GM18526 (cell line): ENCODE results near the gene ANK3.

ENCODE experiments used
- POLR2A ChIP-seq: IDR thresholded peaks from 3 replicates; pipeline ENCODE4 v1.6.1; 2011; ENCODE audit not compliant: insufficient read length; ENCODE audit errors: extremely low read depth

The ANK3 gene

DNA sequence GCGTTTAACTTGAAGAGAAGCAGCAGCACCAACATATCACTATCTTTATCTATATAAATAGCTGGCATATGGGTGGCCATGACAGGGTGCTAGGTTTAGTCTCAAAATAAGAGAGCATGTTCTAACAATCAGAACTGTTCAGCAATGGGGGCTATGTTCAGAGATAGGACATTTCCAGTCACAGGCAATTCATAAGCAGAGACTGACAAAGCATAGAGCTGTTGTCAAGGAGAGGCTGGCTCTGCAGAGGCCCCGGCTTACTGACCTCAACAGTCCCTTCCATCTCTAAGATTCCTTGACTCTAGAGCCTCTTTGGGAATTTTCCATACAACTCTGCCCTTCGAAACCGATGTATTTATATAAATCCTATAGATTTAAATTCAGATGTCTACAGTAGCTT lies 17.2 kb downstream of the ANK3 start:
- TF ChIP-seq POLR2A = no peak

DNA sequence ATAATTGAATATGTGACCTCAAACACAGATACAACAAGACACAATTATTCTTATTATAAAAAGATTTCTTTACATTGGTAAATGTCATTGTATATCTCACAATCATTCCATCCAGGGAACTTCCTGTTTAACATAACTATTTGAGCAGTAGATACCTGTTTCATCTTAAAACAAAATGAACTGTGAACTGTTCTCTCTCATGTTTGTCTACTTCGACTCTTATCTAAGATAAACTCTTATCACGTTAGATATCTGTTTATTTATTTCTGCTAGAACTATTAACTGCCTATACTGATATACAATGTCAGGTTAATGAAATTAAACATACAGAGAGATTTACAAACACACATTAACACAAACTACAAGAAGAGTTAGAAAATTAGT lies 20.1 kb downstream of the ANK3 start:
- no peak for TF ChIP-seq POLR2A

DNA sequence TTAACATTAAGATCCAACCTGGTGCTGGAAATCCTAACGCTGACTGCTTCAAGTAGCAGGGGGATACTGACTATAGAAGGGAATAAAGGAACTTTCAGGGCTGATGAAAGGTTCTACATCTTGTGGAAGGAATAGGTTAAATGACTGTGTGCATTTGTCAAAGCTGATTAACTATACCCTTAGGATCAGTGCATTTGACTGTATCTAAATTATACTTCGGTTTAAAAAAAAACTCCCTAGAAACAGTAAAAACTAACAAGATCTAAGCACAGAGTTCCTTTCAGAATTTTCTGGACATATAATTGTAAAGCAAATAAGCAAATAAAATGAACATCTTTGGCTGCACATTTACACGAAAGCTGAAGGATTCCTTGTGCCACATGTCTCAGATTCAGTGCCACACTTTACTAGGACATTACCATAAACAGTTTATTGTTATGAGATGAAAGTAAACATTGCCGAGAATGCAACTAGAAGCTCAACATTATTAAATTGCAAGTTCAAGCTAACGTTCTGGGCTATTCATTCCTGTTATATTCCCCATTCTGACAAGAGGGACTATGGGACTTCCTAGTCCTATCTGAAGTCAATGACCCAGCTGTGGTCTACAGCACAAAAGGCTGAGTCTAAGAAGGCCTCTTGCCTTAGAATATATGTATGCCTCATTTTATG lies 20.7 kb downstream of the ANK3 start:
- no peak for TF ChIP-seq POLR2A

DNA sequence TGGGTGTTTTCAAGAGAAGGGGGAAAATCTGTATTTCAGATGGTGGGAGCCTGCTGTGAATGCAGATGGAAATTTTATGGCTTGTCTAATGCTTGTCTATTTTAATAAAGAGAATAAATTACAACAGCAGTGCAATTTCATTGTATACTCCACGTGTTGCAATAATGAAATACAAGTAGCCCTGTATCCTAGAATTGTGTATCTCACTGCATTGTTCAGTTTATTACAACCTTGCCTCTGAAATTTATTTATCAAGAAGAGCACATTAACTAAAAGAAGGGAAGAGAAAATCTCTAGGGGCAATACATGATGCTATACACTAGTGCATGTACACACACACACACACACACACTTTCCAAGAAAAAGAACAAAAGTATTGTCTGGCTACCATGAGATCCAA lies 21.8 kb downstream of the ANK3 start:
- no peak for TF ChIP-seq POLR2A

DNA sequence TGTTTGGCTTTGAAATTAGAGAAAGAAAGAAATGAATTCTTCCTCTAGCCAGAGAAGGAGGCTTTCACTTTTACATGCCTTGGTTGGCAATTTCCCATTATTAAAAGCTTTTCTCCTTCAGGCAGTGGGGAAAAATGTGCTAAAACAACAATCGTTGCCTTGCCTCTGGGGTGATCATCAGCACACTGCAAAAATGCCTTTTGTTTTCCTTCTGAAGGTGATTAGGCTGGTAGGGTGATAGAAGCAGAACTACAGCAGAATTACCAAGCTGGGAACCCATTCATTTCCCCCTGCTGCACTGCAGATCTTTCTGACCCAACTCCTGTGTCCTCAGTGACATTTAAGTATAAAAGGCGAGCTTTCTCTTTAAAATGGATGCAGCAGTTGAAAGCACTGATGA lies 22.2 kb downstream of the ANK3 start:
- no peak for TF ChIP-seq POLR2A

DNA sequence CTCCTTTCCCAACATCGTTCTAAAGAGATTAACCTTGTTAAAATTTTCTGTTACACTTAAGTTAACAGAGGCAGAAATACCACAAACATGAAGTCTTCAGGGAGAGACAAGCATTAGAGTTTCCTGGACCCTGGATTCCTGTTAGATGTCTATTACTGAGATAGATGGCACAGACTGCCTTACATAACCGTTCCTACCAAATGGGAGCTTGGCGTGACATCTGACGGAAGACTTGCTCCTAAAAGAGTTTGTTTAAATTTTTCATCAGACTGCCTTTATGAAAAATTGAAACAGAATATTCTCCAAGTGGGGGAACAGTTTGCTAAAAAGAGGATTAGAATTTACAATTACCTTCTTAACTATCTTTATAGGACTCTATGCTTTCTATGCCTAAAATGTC lies 22.7 kb downstream of the ANK3 start:
- TF ChIP-seq POLR2A = no peak

DNA sequence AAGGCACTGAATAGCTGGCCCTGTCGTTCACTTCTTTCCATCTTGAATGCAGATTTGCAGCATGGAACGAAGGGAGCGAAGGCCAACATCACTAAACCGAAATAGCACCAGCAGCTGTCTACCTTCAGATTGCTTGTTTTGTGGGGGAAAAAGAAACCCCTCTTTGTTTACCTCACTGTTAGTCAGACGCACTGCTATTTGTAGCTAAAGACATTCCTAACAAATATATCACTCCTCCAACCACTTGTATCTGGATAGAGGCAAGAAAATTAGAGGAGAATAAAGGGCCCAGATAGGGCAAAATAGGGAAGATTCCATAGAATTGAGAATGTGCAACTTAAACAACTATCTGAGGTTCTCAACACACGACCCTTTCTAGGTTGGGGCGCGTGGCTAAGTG lies 26.5 kb downstream of the ANK3 start:
- no peak for TF ChIP-seq POLR2A

DNA sequence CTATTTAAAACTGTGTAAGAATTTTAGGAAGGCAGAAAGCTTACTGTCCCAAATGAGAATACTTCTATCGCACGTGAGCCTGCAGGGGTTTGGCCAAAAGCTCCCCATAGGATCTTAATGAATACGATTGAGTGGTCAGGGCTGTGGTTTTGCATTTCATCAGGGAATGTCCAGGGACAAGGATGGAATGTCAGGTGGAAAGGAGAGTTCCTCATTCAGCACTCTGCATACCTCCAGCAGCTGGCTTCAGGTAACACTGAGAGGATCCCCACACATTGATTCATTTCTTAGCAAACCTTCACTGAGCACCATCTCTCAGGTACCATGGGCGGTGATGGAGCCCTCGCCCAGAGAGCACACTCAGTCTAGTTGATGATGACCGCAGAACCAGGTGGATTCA lies 27.2 kb downstream of the ANK3 start:
- TF ChIP-seq POLR2A = no peak

DNA sequence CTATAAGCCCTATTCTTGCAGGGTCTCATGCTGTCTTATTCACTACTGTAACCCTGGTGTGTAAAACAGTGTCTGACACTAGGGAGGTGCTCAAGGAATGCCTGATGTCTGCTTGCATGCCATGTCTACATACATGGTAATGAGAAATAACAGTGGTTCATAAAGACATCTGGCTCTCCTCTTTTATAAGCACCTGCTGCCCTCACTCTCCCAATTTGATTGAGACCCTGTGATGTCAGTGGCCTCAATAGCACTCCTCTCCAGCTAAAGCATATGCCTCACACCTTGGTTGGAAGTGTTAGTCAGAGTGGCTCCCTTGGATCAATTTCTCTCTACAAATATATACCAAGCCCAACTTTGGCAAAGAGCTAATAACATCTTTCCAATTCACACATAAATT lies 30.6 kb downstream of the ANK3 start:
- no peak for TF ChIP-seq POLR2A

DNA sequence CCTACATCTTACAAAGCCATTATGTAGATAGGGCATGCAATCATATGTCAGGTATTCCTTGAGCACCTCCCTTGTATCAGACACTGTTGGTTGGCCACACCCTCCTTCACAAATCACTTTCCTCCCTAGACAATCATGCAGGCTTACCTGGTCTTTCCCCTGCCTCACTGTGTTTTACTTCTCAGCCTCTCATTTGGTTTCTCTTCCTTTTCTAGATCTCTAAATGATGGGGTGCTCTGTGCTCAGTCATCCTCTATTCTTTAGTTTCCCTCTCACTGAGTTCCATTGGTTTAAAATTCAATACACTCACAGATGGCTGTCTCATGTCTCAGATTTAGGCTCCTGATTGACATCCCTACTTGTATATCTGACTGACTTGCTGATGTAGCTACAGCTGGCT lies 31.4 kb downstream of the ANK3 start:
- TF ChIP-seq POLR2A = no peak

DNA sequence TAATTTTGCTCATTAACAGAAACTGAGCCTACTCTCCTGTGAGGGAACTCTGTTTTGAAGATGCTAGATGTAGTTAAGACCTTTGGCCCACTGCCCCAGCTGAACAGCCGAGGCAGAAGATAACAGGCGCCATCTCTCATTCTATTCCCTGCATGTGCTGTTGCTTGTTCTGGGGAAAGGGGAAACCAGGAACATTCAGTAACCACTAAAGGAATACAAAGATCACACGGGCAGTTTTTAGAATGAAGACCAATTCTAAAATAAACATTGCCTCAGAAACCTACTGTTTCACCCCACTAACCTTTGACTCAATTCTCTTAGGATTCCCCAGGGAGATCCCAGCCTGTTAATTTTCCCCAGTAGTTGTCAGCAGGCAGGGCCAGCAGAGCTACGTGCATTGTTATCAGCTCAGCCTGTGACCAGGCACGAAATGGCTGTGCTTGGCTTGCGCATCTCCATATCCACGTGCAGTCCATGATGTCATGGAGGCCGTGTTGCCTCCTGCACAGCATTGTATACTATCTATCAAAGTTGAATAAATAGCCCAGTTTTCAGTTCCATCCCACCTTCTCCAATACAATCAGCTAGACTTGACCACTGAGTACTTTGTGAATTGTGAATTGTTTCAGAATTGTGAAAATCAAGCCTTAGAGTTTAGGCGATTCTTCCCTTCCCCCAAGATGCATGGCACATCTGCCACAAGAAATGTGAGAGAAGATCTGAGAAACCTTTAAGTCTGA lies 36.0 kb downstream of the ANK3 start:
- no peak for TF ChIP-seq POLR2A

DNA sequence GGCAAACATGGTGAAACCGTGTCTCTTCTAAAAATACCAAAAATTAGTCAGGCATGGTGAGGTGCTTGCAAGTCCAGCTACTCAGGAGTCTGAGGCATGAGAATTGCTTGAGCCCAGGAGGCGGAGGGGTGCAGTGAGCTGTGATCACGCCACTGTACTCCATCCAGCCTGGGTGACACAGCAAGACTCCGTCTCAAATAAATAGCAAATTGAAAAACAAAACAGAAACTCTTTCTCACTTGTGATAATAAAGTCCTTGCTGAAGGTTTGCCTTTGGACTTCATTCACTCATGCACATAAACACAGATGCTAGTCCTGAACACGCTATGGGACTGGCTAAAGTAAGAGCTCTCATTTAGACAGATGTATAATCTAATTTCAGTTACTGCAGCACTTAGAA lies 37.6 kb downstream of the ANK3 start:
- no peak for TF ChIP-seq POLR2A

DNA sequence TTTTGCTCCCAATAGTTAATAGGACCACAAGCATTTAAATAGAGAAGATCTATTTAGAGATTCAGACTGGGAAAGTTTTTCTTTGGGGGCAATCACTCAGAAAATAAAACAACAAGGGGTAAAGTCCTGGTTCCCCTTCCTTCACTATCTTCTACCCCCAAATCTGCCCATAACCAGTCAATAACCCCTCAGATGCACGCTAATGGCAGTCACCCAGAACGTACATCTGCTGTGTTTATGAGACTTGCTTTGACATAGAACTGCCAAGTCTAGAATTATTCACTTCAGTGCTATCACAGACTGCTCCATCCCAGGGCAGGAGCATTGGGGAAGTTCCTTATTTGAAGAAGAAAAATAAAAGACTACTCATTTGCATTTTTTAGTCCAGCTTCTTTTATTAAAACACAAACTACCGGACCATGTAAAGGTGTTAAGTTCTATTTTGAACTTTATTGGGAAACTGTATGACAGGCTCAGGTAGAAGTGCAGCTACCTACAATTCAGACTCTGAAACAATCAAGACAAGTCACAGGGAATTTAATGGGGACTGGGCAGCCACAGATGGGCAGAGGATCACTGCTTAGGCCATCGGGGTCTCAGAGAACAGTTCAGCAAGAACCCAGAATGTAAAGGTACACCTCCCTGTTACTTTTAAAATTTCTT lies 38.4 kb downstream of the ANK3 start:
- no peak for TF ChIP-seq POLR2A

DNA sequence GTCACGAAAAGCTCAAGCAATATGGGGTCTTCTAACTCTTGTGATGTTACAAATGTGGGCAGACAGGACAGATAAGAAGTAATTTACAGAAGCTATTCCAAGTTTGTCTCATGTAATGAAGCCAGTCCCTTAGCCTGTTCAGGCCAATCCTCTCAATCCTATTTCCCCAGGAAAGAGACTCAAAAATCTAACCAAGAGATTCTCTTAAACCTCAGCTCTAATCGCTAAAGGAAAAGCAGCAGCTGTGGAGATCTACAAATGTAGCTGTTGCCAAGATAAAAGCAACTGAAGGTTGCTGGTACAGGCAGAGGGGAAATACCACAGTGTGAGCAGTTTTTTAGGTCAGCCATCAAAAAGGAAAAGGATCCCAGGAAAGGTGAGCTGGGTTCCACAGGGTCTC lies 39.3 kb downstream of the ANK3 start:
- TF ChIP-seq POLR2A = no peak

DNA sequence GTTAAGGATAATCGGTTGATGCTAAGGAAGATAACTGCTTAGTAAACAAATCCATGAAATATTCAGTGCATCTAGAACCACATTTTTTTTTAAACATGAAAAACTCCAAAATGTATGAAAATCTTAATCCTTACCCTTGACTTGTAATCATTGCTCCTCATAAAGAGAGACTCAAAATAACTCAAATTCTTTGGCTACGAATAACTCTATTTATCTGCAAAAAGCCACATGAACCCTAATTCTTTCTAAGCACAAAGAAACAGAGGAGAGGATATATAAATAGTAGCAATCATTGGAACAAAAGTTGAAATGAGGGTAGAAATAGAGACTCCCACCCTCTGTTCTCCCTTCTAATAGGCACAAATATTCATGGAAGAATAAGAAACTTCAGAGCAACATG lies 40.2 kb downstream of the ANK3 start:
- TF ChIP-seq POLR2A = no peak

DNA sequence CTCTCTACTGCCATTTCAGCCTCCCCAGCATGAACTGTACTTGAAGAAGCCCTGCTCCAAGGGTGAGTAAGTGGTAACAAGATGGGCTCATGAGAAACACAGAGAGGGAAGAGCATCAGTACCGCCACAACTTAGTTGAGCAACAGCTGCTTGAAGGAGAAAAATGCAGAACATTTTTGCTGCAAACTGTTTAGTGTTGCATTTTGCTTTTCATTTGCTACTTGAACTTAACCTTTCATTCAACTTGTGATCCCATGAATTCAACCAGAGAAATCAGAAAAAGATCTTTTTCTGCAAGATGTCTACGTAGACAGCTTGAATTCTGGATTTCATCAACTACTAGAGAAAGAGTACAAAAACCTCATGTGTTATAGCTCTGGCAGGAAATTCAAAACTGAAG lies 40.7 kb downstream of the ANK3 start:
- no peak for TF ChIP-seq POLR2A
